HG02870 (cell line): ENCODE results near the gene DPM2.

Experiments
- ATAC-seq: cut with Tn5 transposase; IDR thresholded peaks from one replicate; pipeline ENCODE4 v1.9.1; 2021; ENCODE audit warnings: mild to moderate bottlenecking, moderate library complexity; ENCODE audit not compliant: unreplicated experiment

DPM2 gene, protein sequence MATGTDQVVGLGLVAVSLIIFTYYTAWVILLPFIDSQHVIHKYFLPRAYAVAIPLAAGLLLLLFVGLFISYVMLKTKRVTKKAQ

DNA sequence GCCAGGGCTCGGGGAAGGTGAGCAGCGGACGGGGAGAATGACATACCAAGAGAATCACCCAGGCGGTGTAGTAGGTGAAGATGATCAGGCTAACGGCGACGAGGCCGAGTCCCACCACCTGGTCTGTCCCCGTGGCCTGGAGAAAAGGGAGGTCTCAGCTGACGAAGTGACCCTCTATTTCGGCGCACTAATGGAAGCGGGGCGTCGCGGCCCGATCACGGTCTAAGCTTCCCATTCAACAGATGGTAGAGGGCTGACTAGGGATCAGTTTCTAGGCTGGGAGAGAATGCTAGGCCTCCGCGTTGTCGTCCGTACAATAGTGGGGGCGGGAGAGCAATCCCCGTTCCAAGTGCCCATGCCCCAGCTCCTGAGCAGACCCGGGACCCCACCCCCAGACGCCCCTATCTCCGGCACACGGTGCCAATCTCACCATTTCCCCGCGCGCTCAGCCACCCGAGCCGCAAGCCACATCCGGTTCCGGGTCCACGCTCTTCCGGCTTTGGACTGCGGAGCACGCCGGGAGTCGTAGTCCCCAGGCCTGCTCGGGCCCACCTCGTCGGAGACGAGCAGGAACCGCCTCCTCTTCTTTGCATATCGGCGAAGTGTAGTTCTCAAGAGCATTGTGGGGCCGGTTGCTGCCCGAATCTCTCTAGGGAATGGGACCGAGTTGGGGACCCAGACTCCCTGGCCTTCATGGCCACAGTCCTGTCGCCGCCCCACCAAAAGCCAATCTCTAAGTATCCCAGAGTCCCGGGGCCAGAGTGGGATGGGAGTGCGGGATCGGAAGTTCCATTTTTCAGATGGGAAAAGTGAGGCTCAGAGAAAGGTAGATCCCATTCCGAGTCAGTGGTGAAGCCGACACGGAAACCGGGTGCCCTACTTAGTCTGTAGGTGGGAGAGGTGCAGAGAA, at the start of gene DPM2:
TSS of gene DPM2 (minus strand) at position 467 of the 910 bp plus-strand sequence. CDS start at position 433, 34 bp downstream.
- ATAC-seq, result peak; percentile 88

DNA sequence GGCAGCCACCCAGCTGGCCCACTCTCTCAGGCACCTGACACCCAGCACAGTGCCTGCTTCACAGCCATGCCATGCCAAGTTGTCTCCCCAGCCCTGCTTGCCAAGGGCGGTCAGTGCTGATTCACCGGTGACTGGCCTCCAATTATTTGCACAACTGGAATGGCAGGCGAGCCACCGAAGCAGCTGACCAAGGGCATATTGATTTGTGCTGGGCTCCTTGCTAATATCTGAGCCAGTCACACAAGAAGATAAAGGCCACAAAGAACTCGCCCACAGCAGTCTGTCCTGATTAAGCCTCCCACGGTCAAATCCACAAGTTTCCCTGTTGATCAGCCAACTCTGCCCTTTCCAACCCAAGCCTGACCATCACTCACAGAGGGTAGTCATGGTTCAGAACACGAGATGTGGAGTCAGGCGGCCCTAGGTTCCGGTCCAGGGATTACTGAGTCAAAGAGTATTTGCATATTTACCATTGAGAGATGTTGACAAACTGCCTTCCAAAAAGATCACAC, 49.5 kb upstream of the DPM2 start:
- no peak for ATAC-seq

DNA sequence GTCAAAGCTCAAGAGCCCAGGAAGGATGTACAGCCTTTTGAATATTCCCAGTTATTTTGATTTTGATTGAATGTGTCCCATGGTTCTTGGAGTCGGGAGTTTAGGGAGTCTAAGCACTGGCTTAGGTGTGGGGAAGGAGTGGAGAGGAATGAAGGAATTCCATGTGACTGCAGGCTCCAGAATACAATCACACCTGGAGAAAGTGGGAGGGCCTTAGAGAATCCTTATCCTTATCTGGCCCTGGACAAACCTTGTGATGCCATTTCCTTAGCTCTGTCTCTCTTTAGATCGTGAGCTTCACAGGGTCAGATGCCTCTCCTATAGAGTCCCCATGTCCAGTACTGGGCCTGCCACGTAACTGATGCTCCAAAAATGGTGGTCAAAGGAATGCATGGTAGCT, 47.4 kb upstream of the DPM2 start:
- no peak for ATAC-seq

DNA sequence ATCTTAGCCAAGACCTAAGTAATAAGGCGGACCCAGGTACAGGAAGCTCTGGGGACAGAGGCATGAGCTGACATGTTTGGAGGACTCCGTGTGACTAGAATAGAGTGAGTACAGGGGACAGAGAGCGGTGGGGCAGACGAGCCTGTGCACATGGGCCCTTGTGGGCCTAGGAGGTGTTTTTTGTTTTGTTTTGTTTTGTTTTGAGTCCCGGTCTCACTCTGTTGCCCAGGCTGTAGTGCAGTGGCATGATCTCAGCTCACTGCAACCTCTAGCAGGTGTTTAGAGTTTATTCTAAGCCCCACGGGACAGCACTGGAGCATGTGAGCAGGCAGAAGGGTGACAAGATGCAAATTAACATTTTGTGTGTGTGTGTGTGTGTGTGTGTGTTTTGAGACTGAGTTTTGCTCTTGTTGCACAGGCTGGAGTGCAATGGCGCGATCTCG, 46.2 kb upstream of the DPM2 start:
- peak; percentile 39 for ATAC-seq

DNA sequence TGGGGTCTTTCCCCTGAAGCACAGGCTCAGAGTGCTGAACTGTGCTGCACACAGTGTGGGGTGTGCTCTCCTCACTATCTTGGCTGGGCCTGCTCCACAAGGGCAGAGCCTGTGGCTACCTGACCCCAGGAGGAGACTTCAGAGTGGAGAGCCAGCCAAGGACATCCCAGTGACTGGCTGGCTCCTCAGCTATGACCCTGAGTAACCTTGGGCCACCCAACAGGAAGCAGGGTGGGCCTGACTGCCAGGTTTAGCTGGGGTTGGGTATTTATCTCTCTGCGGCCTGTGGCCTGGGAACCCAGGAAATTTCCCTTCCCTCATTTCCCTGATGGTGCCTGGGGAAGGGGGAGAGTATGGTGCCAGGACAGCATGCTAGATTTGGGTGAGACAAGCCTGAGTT, 45.3 kb upstream of the DPM2 start:
- ATAC-seq, result no peak

DNA sequence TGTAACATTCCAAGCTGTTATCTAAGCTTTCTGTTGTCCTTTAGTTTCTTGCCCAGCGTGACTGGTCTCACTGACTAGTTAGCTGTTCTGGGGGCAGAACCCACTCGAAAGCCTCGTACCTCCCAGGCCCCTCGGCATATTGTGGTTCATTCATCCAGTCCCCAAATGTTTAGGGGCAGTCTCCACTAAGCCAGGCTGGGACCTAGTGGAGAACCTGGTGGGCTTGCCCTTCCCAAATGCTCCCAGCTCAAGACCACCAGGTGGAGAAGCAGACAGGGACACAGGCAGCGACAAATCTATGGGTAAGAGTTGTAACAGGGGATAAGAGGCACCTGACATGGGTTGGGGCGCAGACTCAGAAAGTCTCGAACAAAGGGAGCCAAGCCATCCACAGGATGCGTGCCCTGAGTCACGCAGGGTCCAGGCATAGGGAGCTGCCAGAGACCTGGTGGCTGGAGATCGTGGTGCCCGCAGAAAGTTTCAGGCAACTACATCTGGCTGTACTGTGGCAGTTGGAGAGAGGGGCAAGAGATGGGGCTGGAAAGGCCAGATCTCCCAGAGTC, 44.0 kb upstream of the DPM2 start:
- no peak for ATAC-seq

DNA sequence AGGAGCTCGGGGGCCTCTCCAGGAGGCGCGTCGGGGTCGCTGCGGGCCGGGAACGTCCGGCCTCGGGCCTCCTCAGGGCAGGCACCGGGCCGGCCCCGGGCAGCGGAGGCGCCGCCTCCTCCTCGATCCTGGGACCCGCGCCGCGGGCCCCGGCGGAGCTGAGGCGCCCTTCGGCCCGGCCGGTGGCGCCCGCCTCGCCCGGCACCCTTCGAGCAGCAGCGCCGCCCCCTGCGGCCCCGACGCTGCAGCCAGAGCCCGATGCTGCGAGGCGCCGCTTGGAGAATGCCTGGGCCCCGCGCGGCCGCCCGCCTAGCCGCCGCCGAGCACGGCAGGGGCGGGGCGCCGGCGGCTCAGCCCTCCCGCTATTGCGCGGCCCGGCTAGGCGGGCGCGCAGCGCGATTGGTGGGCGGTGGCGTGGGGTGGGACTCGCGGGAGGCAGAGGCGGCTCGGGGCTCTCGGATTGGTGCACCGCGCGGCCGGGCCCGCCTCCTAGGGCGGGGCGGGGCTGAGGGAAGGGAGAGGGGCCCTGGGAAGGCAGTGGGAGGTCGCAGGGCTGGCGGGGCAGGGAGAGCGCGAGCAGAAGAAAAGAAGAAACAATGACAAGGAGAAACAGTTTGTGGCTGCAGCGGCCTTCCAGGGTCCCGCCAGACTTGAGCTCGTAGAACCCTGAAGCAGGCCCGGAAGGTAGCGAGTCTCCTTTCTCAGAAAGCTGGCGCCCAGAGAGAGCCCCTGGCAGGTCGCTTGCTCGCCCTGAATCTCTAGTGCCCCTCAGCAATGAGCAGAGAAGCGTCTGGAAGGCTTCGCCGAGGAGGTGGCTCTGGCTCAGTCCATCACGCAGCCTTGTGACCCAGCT, 43.3 kb upstream of the DPM2 start, which contains the start of gene EEIG1:
TSS of gene EEIG1 (minus strand) at position 284 of the 853 bp plus-strand sequence. CDS start 852 bp downstream, outside the sequence.
- peak; percentile 67 for ATAC-seq

DNA sequence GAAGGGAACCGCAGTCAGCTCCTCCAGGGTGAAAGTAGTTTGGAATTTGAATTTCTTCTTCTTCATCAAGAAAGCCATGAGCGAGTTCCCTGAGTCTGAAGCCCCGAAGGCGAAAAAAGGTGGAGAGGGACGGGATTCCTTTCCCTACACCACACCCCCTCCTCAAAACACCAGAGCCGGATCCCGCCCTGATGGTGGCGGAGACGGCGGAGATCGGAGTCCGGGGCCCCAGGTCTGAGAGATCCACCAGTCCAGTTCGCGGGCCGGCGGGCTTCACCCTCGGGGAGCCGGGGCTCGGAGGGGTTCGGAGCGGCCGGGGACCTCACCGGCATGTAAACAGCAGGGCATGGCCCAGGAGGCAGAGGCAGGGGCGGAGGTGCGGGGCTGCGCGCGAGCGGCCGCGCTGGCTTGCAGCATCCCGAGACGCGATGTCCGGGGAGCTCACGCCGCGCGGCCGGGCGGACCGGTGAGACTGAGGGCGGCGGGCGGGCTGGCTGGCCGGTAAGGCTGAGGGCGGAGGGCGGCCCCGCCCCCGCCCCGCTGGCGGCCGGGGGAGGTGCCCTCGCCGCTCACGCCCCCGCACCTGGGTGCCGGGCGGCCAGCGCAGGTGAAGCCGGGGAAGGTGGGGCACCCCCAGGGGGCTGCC, 42.5 kb upstream of the DPM2 start:
- peak; percentile 23 for ATAC-seq

DNA sequence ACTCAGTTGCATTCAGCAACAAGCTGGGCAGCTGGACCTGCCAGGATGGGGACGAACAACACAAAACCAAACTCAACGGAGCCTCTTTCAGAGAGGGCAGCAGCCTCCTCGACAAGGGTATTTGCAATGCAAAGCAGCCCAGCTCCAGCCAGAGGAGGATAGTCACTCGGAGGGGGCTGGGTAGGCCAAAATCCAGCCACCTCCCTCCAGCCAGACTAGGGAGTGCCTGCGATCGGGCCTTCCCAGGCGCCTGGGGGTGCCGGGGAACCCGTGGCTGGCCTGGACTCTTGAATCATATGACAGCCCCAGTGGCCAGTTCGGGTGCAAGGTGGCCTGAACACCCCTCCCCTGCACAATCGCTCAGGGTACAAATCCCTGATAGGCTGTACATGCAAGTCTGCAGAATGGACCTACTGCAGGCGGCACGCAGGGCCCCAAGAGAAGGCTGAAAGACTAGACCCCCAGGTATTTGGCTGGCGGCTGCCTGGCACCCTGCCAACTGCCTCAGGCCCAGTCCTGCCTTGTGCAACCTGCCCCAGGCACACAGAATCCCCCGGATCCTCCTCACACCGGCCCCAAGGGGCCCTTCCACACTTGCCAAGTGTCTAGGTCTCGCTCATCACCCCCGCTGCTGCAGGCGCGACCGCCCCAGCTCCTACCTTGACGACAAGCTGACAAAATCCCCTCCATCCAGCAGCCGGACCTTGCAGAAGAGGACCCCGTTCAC, 41.8 kb upstream of the DPM2 start:
- ATAC-seq, result no peak

DNA sequence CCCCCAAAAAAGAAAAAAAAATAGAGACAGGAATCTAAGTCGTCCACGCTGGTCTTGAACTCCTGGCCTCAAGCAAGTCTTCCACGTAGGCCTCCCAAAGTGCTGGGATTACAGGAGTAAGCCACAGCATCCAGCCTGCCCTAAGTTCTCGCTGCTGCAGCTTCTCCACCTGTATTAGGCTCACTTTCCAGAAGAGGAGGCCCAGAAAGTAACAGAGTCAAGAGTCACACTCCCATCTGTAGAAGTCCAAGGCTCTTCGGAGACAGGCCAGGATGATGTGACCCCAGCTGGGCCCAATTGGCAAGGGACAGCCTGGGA, 41.3 kb upstream of the DPM2 start:
- ATAC-seq, result no peak

DNA sequence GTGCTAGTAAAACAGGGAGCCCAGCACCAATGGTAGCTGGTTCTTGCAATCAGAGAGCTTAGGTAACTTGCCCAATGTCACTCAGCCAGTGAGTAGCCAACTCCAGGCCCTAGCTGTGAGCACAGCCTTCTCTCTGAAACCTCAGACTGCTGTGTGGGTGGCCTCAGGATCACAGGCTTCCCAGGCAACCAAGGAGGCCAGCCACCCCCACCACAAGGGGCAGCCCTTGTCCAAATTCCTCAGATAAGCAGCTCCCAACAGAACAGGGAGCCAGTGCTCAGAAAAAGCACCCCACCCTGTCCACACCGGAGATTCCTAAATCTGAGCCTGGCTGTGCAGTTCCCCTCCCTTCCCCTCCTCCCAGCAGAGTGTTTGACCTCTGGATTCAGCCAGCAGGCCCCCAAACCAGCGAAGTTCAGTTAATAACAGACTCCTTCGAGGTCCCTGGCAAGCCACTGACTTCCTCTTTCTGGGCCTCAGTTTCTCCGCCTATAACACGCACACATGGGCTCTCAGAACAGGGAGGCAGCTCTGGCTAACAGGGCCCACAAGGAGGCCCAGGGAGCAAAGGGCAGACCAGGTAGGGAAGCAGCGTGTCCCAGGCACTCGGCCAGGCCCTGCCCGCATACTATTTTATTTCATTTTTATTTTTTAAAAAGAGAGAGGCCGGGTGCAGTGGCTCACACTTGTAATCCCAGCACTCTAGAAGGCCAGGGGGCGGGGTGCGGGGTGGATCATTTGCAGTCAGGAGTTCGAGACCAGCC, 40.4 kb upstream of the DPM2 start:
- no peak for ATAC-seq

DNA sequence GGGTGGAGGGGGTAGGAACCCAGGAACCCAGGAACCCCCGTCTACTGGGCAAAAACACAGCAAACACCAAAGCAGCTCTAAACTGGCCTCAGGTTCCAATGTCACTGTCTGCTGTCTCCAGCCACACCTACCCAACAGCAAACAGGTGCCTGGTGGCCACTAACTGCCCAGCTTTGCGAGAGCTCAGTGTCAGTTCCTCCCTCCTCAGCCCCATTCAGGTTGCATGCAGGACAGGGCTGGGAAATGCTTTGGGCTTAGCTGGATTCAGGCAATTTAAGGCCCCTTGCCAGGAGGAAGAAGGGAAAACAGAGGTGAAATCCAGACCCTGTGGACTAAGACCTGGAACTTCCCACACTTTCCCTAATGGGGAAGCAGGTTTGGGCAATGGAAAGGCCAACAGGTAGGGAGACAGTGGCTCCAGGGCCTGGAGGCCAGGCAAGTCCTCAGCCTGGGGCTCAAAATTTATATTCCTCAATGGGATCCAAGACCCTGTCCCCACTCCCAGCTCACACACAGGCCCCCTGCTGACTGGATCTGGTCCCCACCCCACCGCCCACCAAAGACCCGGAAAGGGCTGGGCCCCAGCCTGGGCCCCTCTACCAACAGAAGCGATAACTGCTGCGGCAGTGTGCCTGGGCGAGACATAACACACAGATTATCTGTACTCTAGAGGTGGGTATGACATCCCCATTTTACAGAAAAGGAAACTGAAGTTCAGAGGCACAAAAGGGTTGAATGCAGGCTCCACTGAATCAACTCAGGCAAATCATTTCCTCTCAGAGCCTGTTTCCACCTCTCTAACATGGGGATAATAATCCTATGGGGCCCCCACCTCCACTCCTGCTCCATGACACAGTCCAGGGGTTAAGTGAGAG, 39.6 kb upstream of the DPM2 start:
- no peak for ATAC-seq

DNA sequence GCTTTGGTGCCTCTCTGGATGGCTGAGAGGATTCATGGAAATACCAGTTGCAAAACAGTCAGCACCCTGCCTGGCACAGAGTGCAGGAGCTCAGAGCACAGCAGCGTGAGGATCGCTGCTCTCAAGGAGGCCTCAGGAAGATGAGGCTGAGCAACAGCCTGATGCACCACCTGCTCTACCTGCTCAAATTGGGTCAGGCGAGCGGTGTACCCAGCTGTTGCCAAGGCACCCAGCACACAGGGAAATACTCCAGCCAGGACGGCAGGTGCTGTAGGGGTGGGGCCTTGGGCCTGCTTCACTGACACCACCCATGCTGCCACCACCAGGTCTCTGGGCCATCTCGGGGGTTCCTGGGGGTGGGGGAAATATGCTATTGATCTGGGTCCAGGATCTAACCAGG, 38.8 kb upstream of the DPM2 start:
- ATAC-seq, result no peak

DNA sequence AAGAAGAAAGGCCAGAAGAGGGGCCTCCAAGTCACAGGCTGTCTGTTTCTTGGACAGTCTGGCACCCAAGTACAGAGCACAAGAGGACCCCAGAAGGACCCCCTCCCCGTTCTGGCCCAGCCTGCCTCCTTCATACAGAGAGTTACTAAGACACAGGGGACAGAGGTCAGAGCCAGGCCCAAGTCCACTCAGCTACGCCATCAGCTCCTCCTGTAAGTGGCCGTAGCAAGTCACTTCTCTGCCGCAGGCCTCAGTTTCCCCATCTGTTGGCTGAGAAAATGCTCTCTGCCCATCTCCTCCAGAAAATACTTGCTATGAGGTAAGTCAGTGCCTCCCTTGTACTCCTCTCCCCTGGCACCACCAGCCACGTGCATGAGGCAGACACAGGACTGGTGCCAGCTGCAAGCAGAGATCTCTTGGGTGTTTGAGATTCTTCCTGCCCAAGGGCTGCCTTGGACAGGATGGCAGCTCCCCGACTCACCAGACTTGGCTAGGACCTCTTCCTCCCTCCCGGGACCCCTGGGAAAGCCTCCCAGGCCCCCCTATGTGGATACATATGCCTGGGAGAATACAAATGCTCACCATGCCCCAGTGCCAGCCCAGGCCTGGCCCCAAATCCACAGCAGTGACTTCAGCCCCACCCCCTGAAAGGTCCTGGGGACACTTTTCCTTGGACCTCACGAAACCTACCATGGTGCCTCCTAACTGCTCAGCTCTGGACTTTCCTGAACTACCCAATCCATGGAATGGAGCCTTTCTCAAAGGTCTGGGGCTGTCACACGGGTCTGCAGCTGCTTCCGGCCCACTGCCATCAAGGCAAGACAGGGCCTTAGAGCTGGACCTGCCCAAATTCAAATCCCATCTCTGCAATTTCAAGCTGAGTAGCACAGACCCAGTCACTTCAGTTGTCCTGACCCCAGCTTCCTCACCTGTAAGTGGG, 38.0 kb upstream of the DPM2 start:
- no peak for ATAC-seq

DNA sequence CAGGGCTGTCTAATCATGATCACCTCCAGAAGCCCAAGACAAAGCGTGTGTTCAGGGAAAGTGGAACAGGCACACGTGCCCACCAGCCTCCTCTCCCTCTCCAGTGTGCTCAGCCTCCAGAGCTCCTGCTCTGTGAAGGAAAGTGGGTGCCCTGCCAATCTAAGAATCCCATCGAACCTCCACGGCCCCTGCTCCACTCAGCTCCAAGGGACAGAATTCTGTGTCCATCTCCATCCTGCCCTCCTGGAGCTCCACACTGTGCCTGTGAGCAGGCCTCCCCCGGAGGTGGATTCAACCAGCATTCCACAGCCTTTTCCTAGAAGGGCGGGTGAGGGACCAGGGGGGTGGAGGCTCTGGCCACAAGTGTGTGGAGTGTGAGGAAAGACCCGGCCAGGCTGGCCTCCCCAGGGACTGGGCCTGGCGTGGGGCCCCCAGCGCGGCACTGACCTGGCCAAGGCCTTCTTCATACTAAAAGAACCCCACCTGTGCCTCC, 37.2 kb upstream of the DPM2 start:
- ATAC-seq, result no peak

DNA sequence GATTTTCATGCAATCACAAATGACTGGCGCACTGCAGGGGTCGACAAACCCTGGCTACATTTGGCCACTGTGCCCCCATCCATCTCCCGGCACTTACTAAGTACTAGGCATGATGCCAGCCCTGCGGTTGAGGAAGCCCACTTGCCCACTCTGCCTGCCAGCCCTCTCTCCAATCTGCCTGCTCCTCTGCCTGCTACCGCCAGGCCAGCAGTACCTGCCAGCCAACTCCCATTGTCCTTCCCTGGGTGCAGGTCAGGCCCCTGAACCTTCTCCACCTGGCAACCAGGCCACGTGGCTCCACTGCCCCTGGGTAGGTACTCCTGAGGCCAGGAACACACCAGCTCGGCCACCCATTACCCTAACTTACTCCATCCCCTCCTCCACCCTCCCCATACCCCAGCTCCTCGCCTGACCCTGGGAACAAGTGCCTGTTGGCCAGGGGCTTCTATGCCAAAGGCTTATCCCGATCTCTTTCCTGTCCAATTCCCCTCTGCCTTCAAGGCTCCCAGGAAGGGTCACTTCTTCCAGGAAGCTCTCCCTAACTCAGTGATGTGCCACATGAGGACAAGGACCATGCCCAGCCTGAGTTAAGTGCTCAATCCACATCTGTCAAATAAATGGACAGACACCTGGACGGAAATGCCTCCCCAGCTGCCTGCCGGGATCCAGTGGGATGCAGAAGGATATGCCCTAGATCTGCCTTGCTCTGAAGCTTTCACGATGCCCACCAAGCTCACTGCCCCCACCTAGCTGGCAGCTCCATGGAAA, 36.5 kb upstream of the DPM2 start:
- no peak for ATAC-seq
